H1 (cell line): ENCODE data around the gene CHST11. TPM values are rescaled to one million over a fixed set of nuclear protein-coding genes. Genes with fewer than 3 reads are reported as not detected.

Experiments used
- CTCF ChIA-PET: fragments of 300-600 bp; sonication (Branson Sonifier 250); formaldehyde crosslinking; loops from one replicate; lab custom pipeline; 2021; ENCODE audit not compliant: partially characterized antibody; lab: Charles Lee
- POLR2A ChIA-PET: fragments of 300-600 bp; sonication (Branson Sonifier 250); formaldehyde crosslinking; loops from one replicate; lab custom pipeline; 2021; ENCODE audit warnings: inconsistent platforms; ENCODE audit not compliant: partially characterized antibody; lab: Charles Lee
- DNase-seq, 2 experiments: peaks; one replicate each; pipeline versions ENCODE4 v3.0.0 to v3.0.0-alpha.2; 2010 to 2022; ENCODE audit warnings: low spot score in 2 of 2, low read depth in 1 of 2, mixed read lengths in 1 of 2
- FAIRE-seq: peaks from 2 replicates; lab custom pipeline; 2011; peaks lifted over from hg19 to GRCh38; lab: Jason Lieb, UNC
- H2AFZ ChIP-seq: 2 replicates; pipeline ENCODE4 v1.8.1; 2012; ENCODE audit warnings: low read length, inconsistent platforms
- H2AK5ac ChIP-seq: 2 replicates; pipeline ENCODE4 v1.6.1; 2013; ENCODE audit warnings: low read depth, low read length
- H2BK120ac ChIP-seq: replicated peaks from 2 replicates; pipeline ENCODE3; 2013; ENCODE audit warnings: low read depth, low read length, inconsistent platforms
- H2BK12ac ChIP-seq: 2 replicates; pipeline ENCODE4 v1.6.1; 2013; ENCODE audit warnings: low read depth, low read length
- H2BK15ac ChIP-seq: 2 replicates; pipeline ENCODE4 v1.6.1; 2013; ENCODE audit warnings: low read length
- H2BK20ac ChIP-seq: 2 replicates; pipeline ENCODE4 v1.6.1; 2013; ENCODE audit warnings: low read length
- H2BK5ac ChIP-seq: 2 replicates; pipeline ENCODE4 v1.6.1; 2013; ENCODE audit warnings: low read depth, low read length
- H3K14ac ChIP-seq: 2 replicates; pipeline ENCODE4 v1.6.1; 2013; ENCODE audit warnings: inconsistent platforms; ENCODE audit not compliant: insufficient read length
- H3K18ac ChIP-seq: 2 replicates; pipeline ENCODE4 v1.6.1; 2013; ENCODE audit warnings: low read length; ENCODE audit errors: extremely low read depth
- H3K23ac ChIP-seq: 2 replicates; pipeline ENCODE4 v1.6.1; 2013; ENCODE audit warnings: inconsistent platforms; ENCODE audit not compliant: insufficient read length
- H3K23me2 ChIP-seq: 2 replicates; pipeline ENCODE4 v1.6.1; 2013; ENCODE audit warnings: low read depth, low read length
- H3K27ac ChIP-seq: 2 replicates; pipeline ENCODE4 v1.6.1; 2011; ENCODE audit warnings: low read depth, low read length, inconsistent platforms
- H3K27me3 ChIP-seq, 4 experiments: replicated peaks in 1 of 4; 1 replicate in 1 of 4; 2 replicates in 3 of 4; pipeline versions ENCODE4 v1.6.1 to v1.8.1; 2011 to 2013; ENCODE audit warnings: low read length in 3 of 4, mild to moderate bottlenecking in 3 of 4, inconsistent platforms in 2 of 4, mixed read lengths in 2 of 4, moderate library complexity in 1 of 4; ENCODE audit not compliant: control insufficient read depth in 3 of 4, insufficient read depth in 3 of 4; ENCODE audit errors: extremely low read depth in 1 of 4
- H3K36me3 ChIP-seq, 4 experiments: 2 replicates each; pipeline versions ENCODE4 v1.6.1 to v1.8.1; 2011 to 2013; ENCODE audit warnings: mild to moderate bottlenecking in 4 of 4, low read length in 3 of 4, moderate library complexity in 2 of 4, control low read depth in 1 of 4, inconsistent platforms in 1 of 4; ENCODE audit not compliant: insufficient read depth in 4 of 4, control insufficient read depth in 2 of 4
- H3K4ac ChIP-seq: replicated peaks from 2 replicates; pipeline ENCODE3; 2013; ENCODE audit warnings: low read length, low read depth, mixed read lengths, inconsistent platforms; ENCODE audit not compliant: insufficient read length
- H3K4me1 ChIP-seq, 4 experiments: replicated peaks in 1 of 4; 1 replicate in 1 of 4; 2 replicates in 3 of 4; pipeline versions ENCODE4 v1.6.1 to v1.8.1; 2011 to 2013; ENCODE audit warnings: low read length in 3 of 4, inconsistent platforms in 2 of 4, mixed read lengths in 1 of 4; ENCODE audit not compliant: insufficient read depth in 4 of 4, control insufficient read depth in 3 of 4
- H3K4me2 ChIP-seq, 2 experiments: 2 replicates each; pipeline versions ENCODE4 v1.6.1 to v1.8.1; 2011 to 2013; ENCODE audit warnings: low read depth in 2 of 2, low read length in 2 of 2, control low read depth in 1 of 2, inconsistent platforms in 1 of 2, mild to moderate bottlenecking in 1 of 2; ENCODE audit not compliant: insufficient read depth in 1 of 2
- H3K4me3 ChIP-seq, 4 experiments: fragments of 200-600, 300-600 bp in 1 of 4; sonication (generic), shearing (Covaris generic), sonication (Bioruptor Twin) in 1 of 4; 2 replicates each; pipeline versions ENCODE4 v1.5.1 to v1.8.1; 2011 to 2016; ENCODE audit warnings: low read length in 4 of 4, low read depth in 3 of 4, control low read depth in 2 of 4, inconsistent platforms in 2 of 4, mild to moderate bottlenecking in 2 of 4, mixed read lengths in 1 of 4, moderate library complexity in 1 of 4; ENCODE audit not compliant: insufficient read depth in 2 of 4; ENCODE audit errors: extremely low read depth in 1 of 4
- H3K56ac ChIP-seq: replicated peaks from 2 replicates; pipeline ENCODE3; 2013; ENCODE audit warnings: low read depth, mild to moderate bottlenecking, mixed read lengths, low read length, inconsistent platforms; ENCODE audit not compliant: insufficient read length
- H3K79me1 ChIP-seq: 2 replicates; pipeline ENCODE4 v1.6.1; 2013; ENCODE audit warnings: low read depth, low read length, control low read depth
- H3K79me2 ChIP-seq, 2 experiments: 2 replicates each; pipeline versions ENCODE4 v1.6.1 to v1.8.1; 2012 to 2013; ENCODE audit warnings: low read length in 2 of 2, mild to moderate bottlenecking in 2 of 2, inconsistent platforms in 1 of 2; ENCODE audit not compliant: insufficient read depth in 2 of 2, control insufficient read depth in 1 of 2
- H3K9ac ChIP-seq, 4 experiments: replicated peaks in 1 of 4; 1 replicate in 1 of 4; 2 replicates in 3 of 4; pipeline versions ENCODE4 v1.6.1 to v1.8.1; 2011 to 2013; ENCODE audit warnings: low read depth in 3 of 4, low read length in 3 of 4, control low read depth in 2 of 4, mild to moderate bottlenecking in 2 of 4, moderate library complexity in 2 of 4, inconsistent platforms in 1 of 4; ENCODE audit errors: extremely low read depth in 1 of 4
- H3K9me3 ChIP-seq, 2 experiments: 2 replicates each; pipeline versions ENCODE4 v1.6.1 to v1.8.1; 2012 to 2013; ENCODE audit warnings: mild to moderate bottlenecking in 2 of 2, moderate library complexity in 2 of 2, control low read depth in 1 of 2, inconsistent platforms in 1 of 2, low read depth in 1 of 2, low read length in 1 of 2, mixed read lengths in 1 of 2; ENCODE audit not compliant: insufficient read depth in 2 of 2
- H4K20me1 ChIP-seq, 2 experiments: replicated peaks in 1 of 2; 2 replicates each; pipeline versions ENCODE3 to v1.8.1; 2011 to 2013; ENCODE audit warnings: inconsistent platforms in 2 of 2, low read length in 2 of 2, mild to moderate bottlenecking in 1 of 2; ENCODE audit not compliant: insufficient read depth in 2 of 2, control insufficient read depth in 1 of 2
- H4K5ac ChIP-seq: 2 replicates; pipeline ENCODE4 v1.6.1; 2013; ENCODE audit warnings: low read length, low read depth, mixed read lengths, inconsistent platforms; ENCODE audit not compliant: insufficient read length
- H4K8ac ChIP-seq: 2 replicates; pipeline ENCODE4 v1.8.0; 2013; ENCODE audit warnings: mild to moderate bottlenecking, moderate library complexity, low read length, inconsistent platforms; ENCODE audit not compliant: insufficient read depth; ENCODE audit errors: extremely low read depth
- H4K91ac ChIP-seq: replicated peaks from 2 replicates; pipeline ENCODE3; 2013; ENCODE audit warnings: low read length, mixed read lengths, inconsistent platforms; ENCODE audit not compliant: insufficient read length
- BACH1 ChIP-seq: IDR thresholded peaks from 2 replicates; pipeline ENCODE4 v1.6.1; 2012; ENCODE audit warnings: low read length, improper control_type of control experiment
- CTCF ChIP-seq, 3 experiments: IDR thresholded peaks; 1 replicate in 2 of 3; 2 replicates in 1 of 3; pipeline versions ENCODE4 v1.5.1 to v1.6.1; 2011; ENCODE audit warnings: low read length in 3 of 3, mild to moderate bottlenecking in 3 of 3, inconsistent platforms in 2 of 3, low read depth in 1 of 3, moderate library complexity in 1 of 3; ENCODE audit not compliant: insufficient read depth in 1 of 3; ENCODE audit errors: control extremely low read depth in 1 of 3
- EGR1 ChIP-seq: IDR thresholded peaks from 2 replicates; pipeline ENCODE4 v1.6.1; 2011; ENCODE audit warnings: low read depth, low read length, borderline replicate concordance
- KDM5A ChIP-seq: fragments of 200-600 bp; IDR thresholded peaks from 2 replicates; pipeline ENCODE4 v1.7.1; 2012; ENCODE audit warnings: mild to moderate bottlenecking, low read length, inconsistent platforms, mixed read lengths
- SAP30 ChIP-seq: fragments of 300-600 bp; sonication (generic); IDR thresholded peaks from 2 replicates; pipeline ENCODE4 v1.7.1; 2012; ENCODE audit warnings: low read length, moderate library complexity, mild to moderate bottlenecking, inconsistent platforms; ENCODE audit not compliant: insufficient read depth, insufficient replicate concordance
- SP2 ChIP-seq: IDR thresholded peaks from 2 replicates; pipeline ENCODE4 v1.6.1; 2012; ENCODE audit warnings: mild to moderate bottlenecking, low read length, inconsistent platforms
- SP4 ChIP-seq: IDR thresholded peaks from 2 replicates; pipeline ENCODE4 v1.6.1; 2012; ENCODE audit warnings: low read length, inconsistent platforms
- SRF ChIP-seq: IDR thresholded peaks from 2 replicates; pipeline ENCODE4 v1.6.1; 2011; ENCODE audit warnings: mild to moderate bottlenecking, low read depth, low read length, moderate library complexity
- TAF1 ChIP-seq: IDR thresholded peaks from 2 replicates; pipeline ENCODE4 v1.6.1; 2011; ENCODE audit warnings: mild to moderate bottlenecking, low read depth, low read length
- whole genome bisulfite sequencing, 2 experiments: shearing (Covaris generic) in 1 of 2; methylation state at CpG; one replicate each; pipeline versions ENCODE4 v1.1.6 to v1.1.7; 2013 to 2015; ENCODE audit warnings: low lambda C conversion rate in 2 of 2, mixed read lengths in 2 of 2, inconsistent platforms in 1 of 2, low coverage in 1 of 2, missing lambda C conversion rate in 1 of 2; ENCODE audit not compliant: insufficient replicate concordance in 2 of 2, insufficient coverage in 1 of 2, insufficient read length in 1 of 2; ENCODE audit errors: extremely low coverage in 1 of 2, missing lambda C conversion rate in 1 of 2; 5-methylcytosine and 5-hydroxymethylcytosine counted together
- polyA plus RNA-seq, 7 experiments: library from polyadenylated mRNA; depleted of rRNA in 3 of 7; stranded (reverse) in 5 of 7; unstranded in 2 of 7; fragments of >200 nt in 5 of 7; fragments of 200-250 nt in 2 of 7; gene quantifications; 1 replicate in 5 of 7; 2 replicates in 1 of 7; 4 replicates in 1 of 7; pipeline versions ENCODE4 v1.2.1 to v1.2.3, GENCODE V29; 2011 to 2013; ENCODE audit warnings: missing spikeins in 2 of 7, mixed read lengths in 2 of 7
- total RNA-seq: library from RNA; stranded (reverse); fragmentation: NEBNext Ultra II Directional; extraction: Animal tissue kit (Norgen Biotek cat#: 25700); gene quantifications from 2 replicates; pipeline ENCODE4 v1.2.1, GENCODE V29; 2021

The CHST11 gene
- total and polyA plus RNA-seq, 2 of the 8 experiments (the other 6 are each of a cell fraction or from before 2014, with no cell fraction given), result 14.4 to 20.8 TPM

- no peaks in the 10 kb centered on the region for H3K9me3 ChIP-seq
- H4K5ac ChIP-seq, result no peak overlapping the region
- H3K14ac ChIP-seq, result no peak overlapping the region
- H4K20me1 ChIP-seq, result no peaks in the 10 kb centered on the region
- H2BK20ac ChIP-seq, result no peak overlapping the region
- no peak for DNase-seq
- no peak overlapping the region for H3K18ac ChIP-seq
- no peak overlapping the region for H4K91ac ChIP-seq
- no peak overlapping the region for H4K8ac ChIP-seq
- ChIA-PET POLR2A (no interaction called here), CTCF (interaction anchor here (1.4 kb wide), 1 partner anchor 215 kb away, joined by 3 read pairs; no protein-coding TSS in a partner anchor)
- no peak for FAIRE-seq
- H3K27me3 ChIP-seq, result no peaks in the 10 kb centered on the region
- 0 out of 4 replicates have a peak, but pooled peaks cover 0 to 2% of the 10 kb centered on the region in 2 experiments for H3K79me2 ChIP-seq
- H2AK5ac ChIP-seq, result peak overlapping the region; percentile 9; the same call in 1 of the 2 replicates
- WGBS, 2 experiments, result 82% methylated on average over 15 of the region's 15 CpGs; no CpG with 5 or more reads in 1 of the 2 experiments
- H3K4me2 ChIP-seq, result no peak overlapping the region
- no peak overlapping the region for H3K27ac ChIP-seq
- no peak overlapping the region for H3K4me3 ChIP-seq
- H2BK15ac ChIP-seq, result no peak overlapping the region
- no peak overlapping the region for H3K4ac ChIP-seq
- H3K9ac ChIP-seq, result no peak overlapping the region
- no peak overlapping the region for H2AFZ ChIP-seq
- H3K23ac ChIP-seq, result no peak overlapping the region
- H3K23me2 ChIP-seq, result no peaks in the 10 kb centered on the region; the same call in 1 of the 2 replicates
- peaks cover 0 to 6% (median 5%) of the 10 kb centered on the region in 4 experiments; a peak in 5 of 7 replicates for H3K4me1 ChIP-seq
- H2BK12ac ChIP-seq, result no peak overlapping the region
- no peak overlapping the region for H2BK5ac ChIP-seq
- no peak overlapping the region for H3K56ac ChIP-seq
- no peak overlapping the region for H2BK120ac ChIP-seq
- H3K79me1 ChIP-seq, result 0 out of 2 replicates have a peak, but pooled peaks cover 4% of the 10 kb centered on the region
- no peaks in the 10 kb centered on the region for H3K36me3 ChIP-seq
- TF ChIP-seq SP4 (no peak), SRF (no peak), EGR1 (no peak), CTCF (IDR thresholded peaks at IDR 0.05; ENCODE audit: control extremely low read depth in 1 of 3, insufficient read depth in 1 of 3, low read depth in 1 of 3, low read length in 3 of 3) (no peak), KDM5A (no peak), BACH1 (no peak), TAF1 (no peak), SAP30 (no peak), SP2 (no peak)
Observed at GRCh38 chr12:104596898-104597843, 140.4 kb downstream of the CHST11 start.
